ENCODE results near the gene ATXN7L1. TPM values are rescaled to one million over a fixed set of nuclear protein-coding genes. Genes with fewer than 3 reads are reported as not detected.

Gene ATXN7L1
- total and polyA plus RNA-seq, 2 of the 13 experiments (the other 11 are each of a cell fraction or from before 2014, with no cell fraction given): 4.1 to 7.8 TPM

DNA sequence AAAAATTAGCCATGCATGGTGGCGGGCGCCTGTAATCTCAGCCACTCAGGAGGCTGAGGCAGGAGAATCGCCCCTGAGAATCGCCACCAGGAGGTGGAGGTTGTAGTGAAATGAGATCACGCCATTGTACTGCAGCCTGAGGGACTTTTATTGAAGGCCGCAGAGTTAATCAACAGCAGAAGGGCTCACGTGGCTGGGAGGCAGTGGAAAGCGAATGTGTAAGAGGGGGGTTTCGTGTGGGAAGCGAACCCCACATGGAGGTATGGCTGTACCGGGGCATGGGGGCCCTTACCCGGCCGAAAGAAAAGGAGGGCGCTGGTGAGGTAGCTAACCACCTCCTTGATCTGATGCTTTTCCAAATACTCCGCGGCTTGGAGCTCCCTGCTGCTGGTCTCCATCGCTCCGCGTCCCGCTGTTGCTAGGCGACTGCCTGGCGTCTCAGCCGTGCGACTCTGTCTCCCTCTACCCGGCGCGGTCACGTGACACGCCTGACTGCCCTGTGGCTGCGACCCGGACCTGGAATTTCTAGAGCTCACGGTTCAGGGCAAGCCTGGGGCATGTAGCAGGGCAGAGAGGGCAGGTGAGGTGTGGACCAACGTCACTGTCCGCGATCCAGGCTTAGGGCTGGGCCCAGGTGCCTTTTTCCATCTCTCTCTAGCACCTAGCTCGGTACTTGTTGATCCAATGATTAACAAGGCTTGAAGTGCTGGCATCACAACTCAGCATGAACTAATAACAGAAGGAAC is 295.2 kb downstream of the ATXN7L1 start, which contains the start of gene EFCAB10 (continued):
- TF ChIP-seq, protein P1, sequence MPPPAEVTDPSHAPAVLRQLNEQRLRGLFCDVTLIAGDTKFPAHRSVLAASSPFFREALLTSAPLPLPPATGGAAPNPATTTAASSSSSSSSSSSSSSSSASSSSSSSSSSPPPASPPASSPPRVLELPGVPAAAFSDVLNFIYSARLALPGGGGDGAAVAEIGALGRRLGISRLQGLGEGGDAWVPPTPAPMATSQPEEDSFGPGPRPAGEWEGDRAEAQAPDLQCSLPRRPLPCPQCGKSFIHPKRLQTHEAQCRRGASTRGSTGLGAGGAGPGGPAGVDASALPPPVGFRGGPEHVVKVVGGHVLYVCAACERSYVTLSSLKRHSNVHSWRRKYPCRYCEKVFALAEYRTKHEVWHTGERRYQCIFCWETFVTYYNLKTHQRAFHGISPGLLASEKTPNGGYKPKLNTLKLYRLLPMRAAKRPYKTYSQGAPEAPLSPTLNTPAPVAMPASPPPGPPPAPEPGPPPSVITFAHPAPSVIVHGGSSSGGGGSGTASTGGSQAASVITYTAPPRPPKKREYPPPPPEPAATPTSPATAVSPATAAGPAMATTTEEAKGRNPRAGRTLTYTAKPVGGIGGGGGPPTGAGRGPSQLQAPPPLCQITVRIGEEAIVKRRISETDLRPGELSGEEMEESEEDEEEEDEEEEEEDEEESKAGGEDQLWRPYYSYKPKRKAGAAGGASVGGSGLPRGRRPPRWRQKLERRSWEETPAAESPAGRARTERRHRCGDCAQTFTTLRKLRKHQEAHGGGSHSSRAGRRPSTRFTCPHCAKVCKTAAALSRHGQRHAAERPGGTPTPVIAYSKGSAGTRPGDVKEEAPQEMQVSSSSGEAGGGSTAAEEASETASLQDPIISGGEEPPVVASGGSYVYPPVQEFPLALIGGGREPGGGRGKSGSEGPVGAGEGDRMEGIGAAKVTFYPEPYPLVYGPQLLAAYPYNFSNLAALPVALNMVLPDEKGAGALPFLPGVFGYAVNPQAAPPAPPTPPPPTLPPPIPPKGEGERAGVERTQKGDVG (CRISPR knock-in tag; IDR thresholded peaks at IDR 0.05; ENCODE audit: borderline replicate concordance): no peak
- TF ChIP-seq, protein P2, sequence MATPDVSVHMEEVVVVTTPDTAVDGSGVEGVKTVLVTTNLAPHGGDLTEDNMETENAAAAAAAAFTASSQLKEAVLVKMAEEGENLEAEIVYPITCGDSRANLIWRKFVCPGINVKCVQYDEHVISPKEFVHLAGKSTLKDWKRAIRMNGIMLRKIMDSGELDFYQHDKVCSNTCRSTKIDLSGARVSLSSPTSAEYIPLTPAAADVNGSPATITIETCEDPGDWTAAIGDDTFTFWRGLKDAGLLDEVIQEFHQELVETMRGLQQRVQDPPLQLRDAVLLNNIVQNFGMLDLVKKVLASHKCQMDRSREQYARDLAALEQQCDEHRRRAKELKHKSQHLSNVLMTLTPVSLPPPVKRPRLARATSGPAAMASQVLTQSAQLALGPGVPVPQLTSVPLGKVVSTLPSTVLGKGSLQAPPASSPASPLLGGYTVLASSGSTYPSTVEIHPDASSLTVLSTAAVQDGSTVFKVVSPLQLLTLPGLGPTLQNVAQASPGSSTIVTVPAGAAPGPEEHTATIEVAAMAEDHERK (CRISPR knock-in tag; IDR thresholded peaks at IDR 0.05; ENCODE audit: low read depth): no peak
- TF ChIP-seq ATAD3A (CRISPR knock-in tag; IDR thresholded peaks at IDR 0.05) (no peak), HCFC1 (IDR thresholded peaks at IDR 0.05; ENCODE audit: low read depth, low read length) (no peak), TCF7L2 (IDR thresholded peaks at IDR 0.05; ENCODE audit: low read depth, low read length) (no peak), PTBP1 (IDR thresholded peaks at IDR 0.05; ENCODE audit: low read depth, low read length, poor library complexity, severe bottlenecking) (no peak), PHB2 (IDR thresholded peaks at IDR 0.05; ENCODE audit: partially characterized antibody) (no peak), ZFP1 (CRISPR knock-in tag; IDR thresholded peaks at IDR 0.05) (no peak), ZFP90 (CRISPR knock-in tag; IDR thresholded peaks at IDR 0.05; ENCODE audit: borderline replicate concordance) (no peak), ZNF724P (CRISPR knock-in tag; IDR thresholded peaks at IDR 0.05; ENCODE audit: borderline replicate concordance) (no peak), ZNF138 (CRISPR knock-in tag; IDR thresholded peaks at IDR 0.05; ENCODE audit: low read depth) (no peak), MBD4 (IDR thresholded peaks at IDR 0.05; ENCODE audit: borderline replicate concordance, low read length) (no peak), ZNF556 (CRISPR knock-in tag; IDR thresholded peaks at IDR 0.05; ENCODE audit: borderline replicate concordance) (no peak), ZNF75D (CRISPR knock-in tag; IDR thresholded peaks at IDR 0.05; ENCODE audit: borderline replicate concordance) (no peak), ZNF629 (CRISPR knock-in tag; conservative IDR thresholded peaks at IDR 0.05) (no peak), MYC (CRISPR knock-in tag; IDR thresholded peaks at IDR 0.05; ENCODE audit: borderline replicate concordance) (peak; percentile 28; the same call in 1 of the 2 replicates)
- TF ChIP-seq, protein P3, sequence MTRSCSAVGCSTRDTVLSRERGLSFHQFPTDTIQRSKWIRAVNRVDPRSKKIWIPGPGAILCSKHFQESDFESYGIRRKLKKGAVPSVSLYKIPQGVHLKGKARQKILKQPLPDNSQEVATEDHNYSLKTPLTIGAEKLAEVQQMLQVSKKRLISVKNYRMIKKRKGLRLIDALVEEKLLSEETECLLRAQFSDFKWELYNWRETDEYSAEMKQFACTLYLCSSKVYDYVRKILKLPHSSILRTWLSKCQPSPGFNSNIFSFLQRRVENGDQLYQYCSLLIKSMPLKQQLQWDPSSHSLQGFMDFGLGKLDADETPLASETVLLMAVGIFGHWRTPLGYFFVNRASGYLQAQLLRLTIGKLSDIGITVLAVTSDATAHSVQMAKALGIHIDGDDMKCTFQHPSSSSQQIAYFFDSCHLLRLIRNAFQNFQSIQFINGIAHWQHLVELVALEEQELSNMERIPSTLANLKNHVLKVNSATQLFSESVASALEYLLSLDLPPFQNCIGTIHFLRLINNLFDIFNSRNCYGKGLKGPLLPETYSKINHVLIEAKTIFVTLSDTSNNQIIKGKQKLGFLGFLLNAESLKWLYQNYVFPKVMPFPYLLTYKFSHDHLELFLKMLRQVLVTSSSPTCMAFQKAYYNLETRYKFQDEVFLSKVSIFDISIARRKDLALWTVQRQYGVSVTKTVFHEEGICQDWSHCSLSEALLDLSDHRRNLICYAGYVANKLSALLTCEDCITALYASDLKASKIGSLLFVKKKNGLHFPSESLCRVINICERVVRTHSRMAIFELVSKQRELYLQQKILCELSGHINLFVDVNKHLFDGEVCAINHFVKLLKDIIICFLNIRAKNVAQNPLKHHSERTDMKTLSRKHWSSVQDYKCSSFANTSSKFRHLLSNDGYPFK (CRISPR knock-in tag; IDR thresholded peaks at IDR 0.05; ENCODE audit: borderline replicate concordance): 0 out of 2 replicates have a peak, but pooled peaks have one; percentile 29
- TF ChIP-seq, protein P4, sequence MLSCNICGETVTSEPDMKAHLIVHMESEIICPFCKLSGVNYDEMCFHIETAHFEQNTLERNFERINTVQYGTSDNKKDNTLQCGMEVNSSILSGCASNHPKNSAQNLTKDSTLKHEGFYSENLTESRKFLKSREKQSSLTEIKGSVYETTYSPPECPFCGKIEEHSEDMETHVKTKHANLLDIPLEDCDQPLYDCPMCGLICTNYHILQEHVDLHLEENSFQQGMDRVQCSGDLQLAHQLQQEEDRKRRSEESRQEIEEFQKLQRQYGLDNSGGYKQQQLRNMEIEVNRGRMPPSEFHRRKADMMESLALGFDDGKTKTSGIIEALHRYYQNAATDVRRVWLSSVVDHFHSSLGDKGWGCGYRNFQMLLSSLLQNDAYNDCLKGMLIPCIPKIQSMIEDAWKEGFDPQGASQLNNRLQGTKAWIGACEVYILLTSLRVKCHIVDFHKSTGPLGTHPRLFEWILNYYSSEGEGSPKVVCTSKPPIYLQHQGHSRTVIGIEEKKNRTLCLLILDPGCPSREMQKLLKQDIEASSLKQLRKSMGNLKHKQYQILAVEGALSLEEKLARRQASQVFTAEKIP (CRISPR knock-in tag; IDR thresholded peaks at IDR 0.05; ENCODE audit: borderline replicate concordance): no peak
- TF ChIP-seq, protein P5, sequence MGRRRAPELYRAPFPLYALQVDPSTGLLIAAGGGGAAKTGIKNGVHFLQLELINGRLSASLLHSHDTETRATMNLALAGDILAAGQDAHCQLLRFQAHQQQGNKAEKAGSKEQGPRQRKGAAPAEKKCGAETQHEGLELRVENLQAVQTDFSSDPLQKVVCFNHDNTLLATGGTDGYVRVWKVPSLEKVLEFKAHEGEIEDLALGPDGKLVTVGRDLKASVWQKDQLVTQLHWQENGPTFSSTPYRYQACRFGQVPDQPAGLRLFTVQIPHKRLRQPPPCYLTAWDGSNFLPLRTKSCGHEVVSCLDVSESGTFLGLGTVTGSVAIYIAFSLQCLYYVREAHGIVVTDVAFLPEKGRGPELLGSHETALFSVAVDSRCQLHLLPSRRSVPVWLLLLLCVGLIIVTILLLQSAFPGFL (CRISPR knock-in tag; IDR thresholded peaks at IDR 0.05): no peak
